ENCODE data around the gene HOXC13.

HOXC13 gene

GRCh38 chr12:53955036-53955775 is 16.6 kb downstream of the HOXC13 start:
- no peak for DNase-seq

DNA sequence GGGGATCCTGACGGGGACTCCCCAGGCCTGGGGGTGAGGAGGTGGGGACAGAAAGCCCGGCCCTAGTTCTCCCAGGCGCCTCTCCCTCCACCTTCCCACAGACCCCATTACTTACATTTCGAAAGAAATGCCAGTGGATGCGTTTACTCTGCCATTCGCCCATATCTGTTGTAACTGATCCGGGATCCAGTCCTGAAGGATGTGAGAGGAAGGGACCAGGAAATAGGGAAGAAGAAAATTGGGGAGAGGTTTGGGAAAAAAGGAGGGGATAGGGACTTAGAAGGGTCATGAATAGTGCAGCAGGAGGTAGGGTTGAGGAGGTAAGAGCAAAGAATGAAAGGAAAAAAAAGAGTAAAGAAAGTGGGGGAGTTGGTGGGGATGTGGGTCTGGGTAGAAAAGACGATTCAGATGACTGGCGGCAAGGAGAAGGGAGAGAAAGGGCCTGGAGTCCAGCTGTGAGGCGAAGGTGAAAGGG is 17.2 kb downstream of the HOXC13 start:
- no peak for DNase-seq

DNA sequence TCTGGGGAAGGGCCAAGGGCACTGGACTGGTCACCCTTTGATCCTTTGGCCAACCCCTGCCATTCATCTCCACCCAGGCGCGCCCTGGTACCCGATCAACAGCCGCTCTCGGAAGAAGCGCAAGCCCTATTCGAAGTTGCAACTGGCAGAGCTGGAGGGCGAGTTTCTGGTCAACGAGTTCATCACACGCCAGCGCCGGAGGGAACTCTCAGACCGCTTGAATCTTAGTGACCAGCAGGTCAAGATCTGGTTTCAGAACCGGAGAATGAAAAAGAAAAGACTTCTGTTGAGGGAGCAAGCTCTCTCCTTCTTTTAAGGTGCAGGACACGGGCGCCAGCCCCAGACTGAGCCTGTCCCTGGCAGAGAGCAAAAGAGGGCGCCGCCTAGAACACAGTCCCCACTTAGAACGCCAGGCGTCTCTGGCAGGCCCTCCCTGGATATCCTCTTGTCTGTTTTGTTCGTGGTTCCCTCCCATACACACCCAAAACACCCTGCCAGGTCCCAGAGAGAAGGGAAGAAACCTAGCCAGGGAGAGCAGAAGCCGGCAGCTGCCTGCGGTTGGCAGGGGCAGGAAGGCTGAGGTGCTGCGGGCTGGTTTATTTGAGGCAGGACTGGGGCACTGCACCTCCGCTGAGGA is 17.7 kb downstream of the HOXC13 start:
- no peak for DNase-seq

- no peak for DNase-seq
Observed at GRCh38 chr12:53956914-53957536, 18.4 kb downstream of the HOXC13 start.

- DNase-seq, result no peak
Observed at GRCh38 chr12:53958128-53958527, 19.5 kb downstream of the HOXC13 start.

GRCh38 chr12:53959314-53959713 is 20.7 kb downstream of the HOXC13 start:
- no peak for DNase-seq

DNA sequence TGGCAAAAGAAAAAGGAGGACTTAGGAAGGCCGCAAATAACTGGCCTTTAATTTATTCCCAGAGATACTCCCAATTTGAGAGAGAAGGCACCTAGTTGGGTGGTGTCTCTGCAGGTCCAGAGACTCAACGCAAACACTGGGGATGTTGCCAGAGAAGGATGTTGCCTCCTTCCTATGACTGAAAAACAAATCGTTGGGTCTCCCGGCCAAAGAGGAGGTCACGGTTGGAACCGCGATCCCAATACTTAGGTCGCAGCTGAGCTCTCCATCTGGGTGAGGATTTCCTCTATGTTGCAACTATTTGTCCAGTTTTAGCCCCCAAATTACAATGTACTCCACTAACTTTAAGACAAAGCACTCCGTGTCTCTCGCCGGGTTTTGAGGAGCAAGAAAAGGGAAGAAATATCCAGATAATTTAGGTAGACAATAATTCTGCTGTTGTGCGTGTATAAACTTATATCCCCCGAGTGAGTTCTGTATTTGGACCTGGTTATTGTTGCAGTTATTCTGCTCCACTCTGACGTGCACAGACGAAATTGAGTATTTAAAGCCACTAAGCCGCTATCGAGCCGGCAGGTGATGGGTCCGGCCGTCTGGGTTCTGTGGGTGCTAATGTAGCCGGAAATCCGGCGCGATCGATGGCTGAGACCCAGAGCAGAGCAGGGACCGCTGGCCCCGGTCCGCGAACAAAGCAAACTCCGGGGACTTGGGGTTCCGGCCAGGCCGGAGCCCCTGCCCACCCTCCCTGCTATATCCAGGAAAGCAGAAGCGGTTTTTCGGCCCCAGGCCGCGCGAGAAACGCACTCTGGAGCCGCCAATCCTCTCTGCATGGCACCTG is 21.8 kb downstream of the HOXC13 start:
- DNase-seq, result peak; percentile 7

DNA sequence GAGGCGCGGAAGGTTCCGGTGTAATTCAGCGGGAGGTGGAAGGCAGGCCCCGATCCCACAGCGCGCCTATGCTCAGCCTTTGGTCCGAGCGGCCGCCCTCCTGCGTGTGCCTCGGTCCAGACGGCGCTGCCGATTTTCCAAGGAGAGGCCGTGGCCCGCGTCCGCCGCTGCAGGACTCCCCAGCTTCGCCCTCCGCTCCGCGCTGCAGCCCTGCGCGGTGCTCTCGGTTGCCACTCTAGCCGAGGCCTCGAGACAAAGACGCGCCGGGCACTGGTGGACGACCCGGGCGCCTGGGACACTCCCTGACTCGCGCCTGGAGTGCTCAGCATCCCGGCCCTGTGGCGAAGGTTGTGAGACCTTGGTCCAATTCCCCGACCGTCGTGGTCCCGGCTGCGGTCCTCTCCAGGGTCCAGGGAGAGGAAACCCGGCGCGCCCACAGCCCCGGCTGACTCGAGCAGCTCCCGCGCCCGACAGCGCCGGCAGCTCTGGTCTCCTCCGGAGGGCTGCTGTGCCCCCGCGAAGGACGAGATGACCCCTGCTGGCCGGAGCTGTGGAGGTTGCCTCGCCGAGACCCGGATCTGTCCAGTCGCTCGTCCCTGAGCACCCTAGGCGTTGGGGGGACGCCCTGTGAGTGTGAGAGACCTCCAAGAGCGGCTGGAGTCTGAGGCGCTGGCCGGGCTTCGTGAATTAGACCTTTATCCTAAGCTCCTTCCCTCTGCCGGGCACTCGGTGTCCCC is 22.6 kb downstream of the HOXC13 start:
- DNase-seq, result no peak

DNA sequence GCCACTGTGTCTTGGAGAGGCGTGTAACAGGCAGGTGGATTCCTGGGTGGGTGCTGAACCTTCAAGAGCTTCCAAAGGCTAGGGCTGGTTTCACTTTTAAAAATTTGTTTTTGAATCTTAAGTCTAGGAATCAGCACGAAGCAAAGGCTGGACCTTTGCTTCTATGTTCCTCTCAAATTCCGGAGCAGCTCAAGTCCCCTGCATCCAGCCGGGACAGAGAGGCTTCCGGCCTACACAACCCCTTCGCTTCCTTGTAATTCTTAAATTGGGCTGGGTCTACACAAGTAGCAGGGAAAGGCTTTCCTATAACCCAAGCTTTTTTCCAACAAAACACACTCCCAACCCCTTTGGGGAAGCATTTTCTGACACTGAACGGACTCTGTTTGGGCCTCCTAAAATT is 24.4 kb downstream of the HOXC13 start:
- DNase-seq, result no peak

DNA sequence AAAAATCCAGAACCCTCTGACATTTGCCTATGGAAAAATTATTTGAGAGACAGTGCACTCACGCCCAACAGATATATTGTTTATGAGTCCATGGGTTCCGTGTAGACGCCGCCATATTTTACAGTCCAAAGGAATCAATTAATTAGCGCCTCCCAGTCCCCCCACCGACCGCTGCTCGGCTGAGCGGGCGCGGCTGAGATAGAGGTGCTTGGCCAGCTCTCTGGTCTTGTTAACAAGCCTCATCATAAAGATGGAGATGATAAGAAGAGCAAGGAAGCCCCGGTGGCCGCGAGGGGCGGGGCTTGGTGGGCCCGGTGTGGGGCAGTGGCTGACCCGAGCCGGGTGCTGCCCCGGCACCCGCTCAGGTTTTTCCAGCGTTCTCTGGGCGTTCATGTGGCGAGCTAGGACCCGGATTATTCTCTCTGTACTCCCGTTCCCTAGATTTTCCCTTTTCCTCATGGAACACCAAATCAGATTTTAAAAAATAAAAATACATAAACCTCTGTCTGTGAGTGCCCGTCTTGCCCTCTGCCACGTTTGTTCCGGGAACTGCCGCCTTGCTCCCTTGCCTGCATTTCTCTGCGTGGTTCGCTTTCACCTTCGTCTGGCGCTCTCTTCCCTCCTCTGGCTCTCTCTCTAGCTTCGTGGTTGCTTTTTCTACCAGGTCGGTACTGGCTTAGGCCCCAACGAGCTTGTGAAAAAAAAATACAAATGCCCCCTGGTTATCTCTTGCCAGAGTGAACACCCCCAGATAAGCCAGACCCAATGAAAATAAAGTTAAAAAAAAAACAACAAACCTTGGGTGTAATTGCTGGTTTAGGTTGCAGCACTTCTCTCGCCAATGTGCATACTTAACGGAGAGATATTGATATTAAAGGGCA is 25.0 kb downstream of the HOXC13 start:
- no peak for DNase-seq

DNA sequence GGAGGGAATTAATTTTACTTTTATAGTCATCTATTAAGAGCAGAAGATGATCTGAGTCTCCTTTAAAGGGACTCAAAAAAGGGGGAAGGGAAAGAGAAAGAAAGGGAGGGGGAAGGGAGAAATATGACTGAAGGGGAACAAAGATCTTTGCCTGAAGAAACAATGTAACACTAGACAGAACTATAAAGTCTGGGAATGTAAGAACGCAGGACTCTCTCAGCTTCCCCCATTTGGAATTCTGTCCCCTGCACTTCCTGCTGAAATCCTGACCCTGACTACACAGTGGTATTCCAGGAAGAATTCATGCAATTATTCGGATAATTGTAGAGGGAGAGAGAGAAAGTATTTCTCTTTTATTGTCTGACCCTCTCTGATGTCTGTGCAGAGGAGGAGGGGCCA is 25.7 kb downstream of the HOXC13 start:
- DNase-seq, result no peak

DNA sequence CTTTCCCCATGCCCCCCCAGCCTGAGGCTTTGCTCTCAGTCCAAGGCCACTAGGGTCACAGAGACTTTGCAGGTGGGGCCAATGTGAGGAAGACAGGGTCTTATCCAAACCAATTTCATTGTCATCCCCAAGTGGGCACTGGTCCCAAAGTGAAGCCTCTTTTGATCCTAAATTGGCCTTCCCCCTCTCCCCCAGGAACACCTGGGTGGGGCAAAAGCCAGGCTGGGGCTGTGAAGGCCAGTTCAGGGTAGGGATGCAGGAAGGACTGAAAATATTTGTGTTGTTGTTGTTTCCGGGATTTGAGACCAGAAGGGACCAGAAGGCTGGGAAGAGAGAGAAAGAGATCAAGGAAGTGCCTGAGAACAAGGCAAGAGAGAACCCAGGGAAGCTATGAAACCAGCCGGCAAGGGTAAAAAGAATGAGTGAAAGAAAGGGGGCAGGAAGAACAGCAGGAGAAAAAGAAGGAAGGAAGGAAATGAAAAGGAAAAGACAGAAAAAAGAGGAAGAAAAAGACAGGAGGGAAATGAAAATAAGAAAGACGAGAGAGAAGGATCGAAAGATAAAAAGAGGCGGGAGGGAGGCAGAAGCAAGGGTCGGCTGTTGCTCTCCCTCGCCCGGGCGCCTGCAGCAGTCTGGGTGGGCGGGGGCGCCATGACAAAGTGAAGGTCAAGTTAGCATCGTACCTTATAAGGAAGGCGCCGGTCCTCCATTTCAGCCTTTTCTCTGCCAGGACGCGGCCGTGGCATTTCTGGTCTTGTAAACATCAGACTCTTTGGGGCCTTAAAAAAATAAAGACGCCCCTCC is 26.9 kb downstream of the HOXC13 start:
- DNase-seq, result no peak

- no peak for DNase-seq
Observed at GRCh38 chr12:53966085-53966384, 27.4 kb downstream of the HOXC13 start.

- DNase-seq, result no peak
Observed at GRCh38 chr12:53966385-53967133, 27.9 kb downstream of the HOXC13 start.

DNA sequence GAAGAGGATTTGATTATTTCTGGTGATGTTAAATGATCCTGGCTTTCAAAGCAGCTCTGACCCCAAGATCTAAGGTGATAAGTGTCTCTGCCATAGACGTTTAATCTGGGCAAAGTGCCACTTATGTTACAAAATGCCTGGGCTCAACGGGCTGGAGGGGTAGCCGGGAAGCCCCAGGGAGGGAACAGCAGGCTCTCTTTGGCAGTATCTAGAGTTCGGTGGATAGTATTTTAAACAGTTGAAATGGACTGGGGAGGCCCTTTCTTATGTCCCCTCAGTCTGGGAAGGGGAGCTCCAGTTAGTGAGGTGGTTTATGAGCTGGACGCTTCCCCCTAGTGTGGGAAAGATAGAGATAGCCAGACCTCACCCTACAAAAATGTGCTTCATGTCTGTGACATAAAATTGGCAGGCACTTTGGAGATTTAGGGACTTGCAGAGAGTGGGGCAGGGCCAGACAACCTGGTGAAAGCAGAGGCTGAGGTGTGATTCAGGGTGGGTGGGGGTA is 28.8 kb downstream of the HOXC13 start:
- no peak for DNase-seq

- DNase-seq, result no peak
Observed at GRCh38 chr12:53968214-53969127, 29.8 kb downstream of the HOXC13 start.

GRCh38 chr12:53969588-53970259 is 31.1 kb downstream of the HOXC13 start:
- DNase-seq, result no peak

DNA sequence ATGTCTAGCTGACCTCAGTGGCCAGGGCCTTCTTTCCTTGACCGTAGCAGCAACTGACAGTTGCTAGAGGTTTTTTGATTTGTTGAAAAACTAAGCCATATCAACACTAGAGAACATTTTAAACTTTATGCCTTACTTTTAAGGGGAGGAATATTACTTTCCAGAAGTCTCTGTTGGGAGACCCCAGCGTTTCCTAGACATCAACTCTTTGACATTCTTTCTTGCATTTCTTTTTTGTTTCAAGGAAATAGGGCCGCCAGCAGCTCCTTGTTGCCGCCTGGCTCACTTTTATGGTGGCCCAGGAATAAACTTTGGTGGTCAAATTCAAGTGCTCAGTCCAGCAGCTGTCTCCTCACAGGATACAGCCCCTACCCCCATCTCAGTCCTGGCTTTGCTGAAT is 31.8 kb downstream of the HOXC13 start:
- no peak for DNase-seq

Measured in MV-4-11 (cell line).